Activated CD4-positive, alpha-beta memory T cell treated with anti-CD3 and anti-CD28 coated beads for 36 hours (primary cell): ENCODE data around the gene MICAL3. TPM values are rescaled to one million over a fixed set of nuclear protein-coding genes. Genes with fewer than 3 reads are reported as not detected.

Experiments
- CTCF ChIA-PET: fragments of 350-600 bp; sonication (Branson Sonifier 250); formaldehyde crosslinking; loops from one replicate; lab custom pipeline; 2021; ENCODE audit warnings: antibody characterized with exemption, inconsistent platforms; lab: Charles Lee
- POLR2A ChIA-PET: fragments of 350-600 bp; sonication (Branson Sonifier 250); formaldehyde crosslinking; loops from one replicate; lab custom pipeline; 2021; ENCODE audit warnings: antibody characterized with exemption; lab: Charles Lee
- DNase-seq: peaks from one replicate; pipeline ENCODE4 v3.0.0-alpha.2; 2020
- H3K27ac Mint-ChIP-seq: one replicate; pipeline ENCODE4 v1.8.0; 2021; ENCODE audit warnings: mixed read lengths
- H3K27me3 Mint-ChIP-seq: one replicate; pipeline ENCODE4 v1.8.0; 2021; ENCODE audit warnings: mixed read lengths
- H3K36me3 Mint-ChIP-seq: one replicate; pipeline ENCODE4 v1.8.0; 2021; ENCODE audit warnings: mixed read lengths
- H3K4me1 Mint-ChIP-seq: one replicate; pipeline ENCODE4 v1.8.0; 2021; ENCODE audit warnings: low read depth, mixed read lengths
- H3K4me3 Mint-ChIP-seq: one replicate; pipeline ENCODE4 v1.8.0; 2021; ENCODE audit warnings: mild to moderate bottlenecking, mixed read lengths
- H3K9me3 Mint-ChIP-seq: one replicate; pipeline ENCODE4 v1.8.0; 2021; ENCODE audit warnings: mixed read lengths
- intact Hi-C: fragments of 100-400 bp; cut with micrococcal nuclease; formaldehyde crosslinking; loops from one replicate; pipeline ENCODE4 v1.15.1; 2023
- total RNA-seq, 2 experiments: library from RNA; stranded (reverse); gene quantifications; one replicate each; pipeline ENCODE4 v1.2.3, GENCODE V29; 2021

MICAL3 gene
- total RNA-seq, 2 experiments from 2014 or later = 29.7 to 37.2 TPM

DNA sequence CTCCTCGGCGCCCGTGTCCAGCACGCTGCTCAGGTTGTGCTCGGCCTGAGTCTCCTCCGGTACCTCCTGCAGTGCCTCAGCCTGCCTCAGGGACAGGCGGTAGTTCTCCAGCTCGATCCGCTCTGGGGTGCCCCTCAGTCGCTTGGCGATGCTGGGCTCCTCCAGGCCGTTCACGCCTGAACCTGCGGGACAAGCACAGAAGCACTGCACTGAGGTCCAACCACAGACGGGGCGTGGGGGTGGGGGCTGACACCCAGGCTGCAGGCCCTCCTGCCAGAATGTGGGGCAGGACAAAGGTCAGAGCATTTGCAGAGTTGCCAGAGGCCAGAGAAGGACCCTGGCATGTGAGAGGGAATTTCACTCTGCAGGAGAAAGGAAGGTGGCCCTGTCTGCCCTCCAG lies 182.5 kb downstream of the MICAL3 start:
- Mint-ChIP-seq H3K36me3 (peaks cover 5% of the 10 kb centered on the region), H3K4me3 (no peak overlapping the region), H3K27me3 (no peaks in the 10 kb centered on the region), H3K9me3 (no peaks in the 10 kb centered on the region), H3K4me1 (peaks cover 10% of the 10 kb centered on the region), H3K27ac (no peak overlapping the region)
- intact Hi-C loops = no loop called here
- no peak for DNase-seq
- CTCF ChIA-PET = no interaction called here
- POLR2A ChIA-PET = no interaction called here

- intact Hi-C loops = loop anchor here (10.0 kb wide), 1 partner anchor 94 kb away; no protein-coding TSS in a partner anchor
- Mint-ChIP-seq H3K27ac (no peak overlapping the region), H3K4me3 (no peak overlapping the region), H3K36me3 (peaks cover 5% of the 10 kb centered on the region), H3K9me3 (no peaks in the 10 kb centered on the region), H3K27me3 (no peaks in the 10 kb centered on the region), H3K4me1 (peaks cover 10% of the 10 kb centered on the region)
- DNase-seq = no peak
- POLR2A ChIA-PET = no interaction called here
- CTCF ChIA-PET = interaction anchor here (1.0 to 1.2 kb wide), 2 partner anchors 8 to 238 kb away, joined by 3 read pairs; no protein-coding TSS in a partner anchor
Observed at GRCh38 chr22:17838180-17838865, 186.0 kb downstream of the MICAL3 start.

DNA sequence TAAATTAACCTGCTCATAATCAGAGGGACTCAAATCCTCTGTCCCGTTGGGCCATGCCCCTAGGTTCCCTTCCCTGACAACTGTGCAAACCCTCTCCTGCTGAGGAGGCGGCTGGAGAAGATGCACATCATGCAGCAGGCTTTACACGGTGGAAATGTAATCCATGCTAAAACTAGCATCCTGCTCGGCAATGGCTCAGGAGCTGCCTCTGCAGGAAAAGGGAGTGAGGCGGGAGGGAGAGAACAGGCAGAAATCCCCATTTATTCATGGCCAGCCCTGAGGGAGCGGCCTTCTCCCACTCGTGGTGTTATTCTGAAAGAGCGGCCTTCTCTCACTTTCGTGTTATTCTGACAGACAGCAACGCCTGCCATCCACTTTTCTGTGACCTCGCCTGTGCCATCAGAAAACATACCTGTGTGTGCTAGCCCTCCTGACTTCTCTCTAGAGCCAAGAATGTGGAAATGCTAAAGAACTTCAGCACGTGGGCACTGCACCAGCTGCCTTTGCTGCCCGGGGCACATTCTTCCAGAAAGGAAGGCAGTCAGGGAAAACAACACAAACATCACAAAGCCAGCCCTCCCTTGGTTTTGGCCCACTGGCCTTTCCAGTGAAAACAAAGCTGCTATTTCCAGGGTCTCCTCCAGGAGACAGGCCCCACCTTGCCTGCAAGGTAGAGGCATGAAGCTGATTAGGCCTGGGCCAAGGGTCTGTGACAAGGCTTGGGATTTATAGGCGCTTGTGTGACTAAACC lies 187.2 kb downstream of the MICAL3 start:
- no peak for DNase-seq
- POLR2A ChIA-PET = interaction anchor here (0.6 kb wide), 1 partner anchor 211 kb away, joined by 3 read pairs; no protein-coding TSS in a partner anchor
- CTCF ChIA-PET = interaction anchor here (1.2 kb wide), 1 partner anchor 239 kb away, joined by 3 read pairs; no protein-coding TSS in a partner anchor
- H3K4me1 Mint-ChIP-seq = peaks cover 3% of the 10 kb centered on the region
- no peak overlapping the region for H3K4me3 Mint-ChIP-seq
- H3K27me3 Mint-ChIP-seq = no peaks in the 10 kb centered on the region
- H3K9me3 Mint-ChIP-seq = no peaks in the 10 kb centered on the region
- intact Hi-C loops = loop anchor here (10.0 kb wide), 1 partner anchor 92 kb away; no protein-coding TSS in a partner anchor
- H3K36me3 Mint-ChIP-seq = peaks cover 2% of the 10 kb centered on the region
- no peak overlapping the region for H3K27ac Mint-ChIP-seq

DNA sequence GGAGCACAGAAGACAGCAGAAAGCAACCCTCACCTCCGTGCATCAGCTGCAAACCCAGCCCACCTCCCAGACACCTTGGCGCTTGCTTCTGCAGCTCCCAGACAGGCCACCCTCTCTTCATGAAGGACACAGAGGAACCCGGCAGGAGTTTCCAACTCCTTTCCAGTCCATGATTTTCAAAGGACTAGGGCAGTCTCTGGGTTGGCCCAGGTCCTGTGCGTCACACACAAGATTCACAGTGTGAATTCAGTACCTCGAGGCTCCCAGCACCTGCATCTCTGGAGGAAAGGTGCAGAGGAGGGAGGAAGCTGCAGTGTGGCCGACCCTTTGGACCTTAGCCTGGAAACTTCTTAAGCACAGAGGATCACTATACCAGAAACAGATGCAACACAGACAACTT lies 189.1 kb downstream of the MICAL3 start:
- Mint-ChIP-seq H3K4me1 (no peaks in the 10 kb centered on the region), H3K36me3 (no peaks in the 10 kb centered on the region), H3K4me3 (no peak overlapping the region), H3K27ac (no peak overlapping the region), H3K27me3 (no peaks in the 10 kb centered on the region), H3K9me3 (no peaks in the 10 kb centered on the region)
- CTCF ChIA-PET = interaction anchor here (7.9 kb wide), 1 partner anchor 240 kb away, joined by 210 read pairs; the partner anchor contains the start of gene PEX26
- POLR2A ChIA-PET = no interaction called here
- no peak for DNase-seq
- intact Hi-C loops = loop anchor here (10.0 kb wide), 1 partner anchor 90 kb away; no protein-coding TSS in a partner anchor

DNA sequence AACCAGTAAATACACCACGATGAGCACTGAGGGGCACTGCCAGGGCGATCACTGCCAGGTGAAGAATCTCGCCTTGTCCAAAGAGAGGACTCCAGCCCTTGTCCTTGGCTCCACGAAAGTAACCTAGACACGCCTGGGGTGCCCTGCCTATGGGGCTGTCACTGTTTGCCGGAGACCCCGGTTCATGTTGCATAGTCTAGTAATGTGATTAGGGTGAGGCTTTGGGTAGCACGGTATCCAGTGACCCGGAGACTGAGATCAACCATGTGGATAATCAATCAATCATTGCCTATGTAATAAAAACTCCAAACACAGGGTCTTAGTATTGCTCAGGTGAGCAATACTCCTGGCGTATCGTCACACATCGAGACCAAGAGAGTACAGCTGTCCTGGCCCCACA lies 190.9 kb downstream of the MICAL3 start:
- H3K27ac Mint-ChIP-seq = no peak overlapping the region
- H3K36me3 Mint-ChIP-seq = no peaks in the 10 kb centered on the region
- H3K4me3 Mint-ChIP-seq = no peak overlapping the region
- H3K27me3 Mint-ChIP-seq = no peaks in the 10 kb centered on the region
- intact Hi-C loops = loop anchor here (10.0 kb wide), 1 partner anchor 89 kb away; no protein-coding TSS in a partner anchor
- DNase-seq = no peak
- CTCF ChIA-PET = interaction anchor here (7.9 kb wide), 1 partner anchor 242 kb away, joined by 210 read pairs; the partner anchor contains the start of gene PEX26
- H3K4me1 Mint-ChIP-seq = no peaks in the 10 kb centered on the region
- POLR2A ChIA-PET = no interaction called here
- no peaks in the 10 kb centered on the region for H3K9me3 Mint-ChIP-seq

DNA sequence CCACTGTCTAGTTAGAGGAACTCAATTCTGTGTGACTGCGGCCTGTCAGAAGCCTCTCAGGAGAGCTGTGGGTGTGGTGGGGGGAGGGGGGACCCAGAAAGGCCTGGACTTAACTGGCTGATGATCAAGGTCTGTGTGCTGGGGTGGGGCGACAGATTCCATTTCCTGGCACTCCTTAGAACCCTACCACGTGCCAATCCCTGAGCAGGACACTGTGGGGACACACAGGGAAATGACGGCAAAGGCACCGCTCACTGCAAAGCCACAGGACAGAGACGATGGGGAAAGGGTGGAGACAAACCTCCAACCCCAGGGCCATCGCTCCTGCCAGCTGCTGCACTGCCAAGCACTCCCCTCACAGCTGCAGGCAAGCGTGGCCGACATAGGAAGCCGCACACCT lies 191.7 kb downstream of the MICAL3 start:
- no peaks in the 10 kb centered on the region for H3K36me3 Mint-ChIP-seq
- no peak overlapping the region for H3K4me3 Mint-ChIP-seq
- POLR2A ChIA-PET = no interaction called here
- H3K4me1 Mint-ChIP-seq = no peaks in the 10 kb centered on the region
- no peaks in the 10 kb centered on the region for H3K9me3 Mint-ChIP-seq
- CTCF ChIA-PET = interaction anchor here (7.9 kb wide), 1 partner anchor 243 kb away, joined by 210 read pairs; the partner anchor contains the start of gene PEX26
- intact Hi-C loops = loop anchor here (10.0 kb wide), 1 partner anchor 88 kb away; no protein-coding TSS in a partner anchor
- no peak for DNase-seq
- no peaks in the 10 kb centered on the region for H3K27me3 Mint-ChIP-seq
- no peak overlapping the region for H3K27ac Mint-ChIP-seq

DNA sequence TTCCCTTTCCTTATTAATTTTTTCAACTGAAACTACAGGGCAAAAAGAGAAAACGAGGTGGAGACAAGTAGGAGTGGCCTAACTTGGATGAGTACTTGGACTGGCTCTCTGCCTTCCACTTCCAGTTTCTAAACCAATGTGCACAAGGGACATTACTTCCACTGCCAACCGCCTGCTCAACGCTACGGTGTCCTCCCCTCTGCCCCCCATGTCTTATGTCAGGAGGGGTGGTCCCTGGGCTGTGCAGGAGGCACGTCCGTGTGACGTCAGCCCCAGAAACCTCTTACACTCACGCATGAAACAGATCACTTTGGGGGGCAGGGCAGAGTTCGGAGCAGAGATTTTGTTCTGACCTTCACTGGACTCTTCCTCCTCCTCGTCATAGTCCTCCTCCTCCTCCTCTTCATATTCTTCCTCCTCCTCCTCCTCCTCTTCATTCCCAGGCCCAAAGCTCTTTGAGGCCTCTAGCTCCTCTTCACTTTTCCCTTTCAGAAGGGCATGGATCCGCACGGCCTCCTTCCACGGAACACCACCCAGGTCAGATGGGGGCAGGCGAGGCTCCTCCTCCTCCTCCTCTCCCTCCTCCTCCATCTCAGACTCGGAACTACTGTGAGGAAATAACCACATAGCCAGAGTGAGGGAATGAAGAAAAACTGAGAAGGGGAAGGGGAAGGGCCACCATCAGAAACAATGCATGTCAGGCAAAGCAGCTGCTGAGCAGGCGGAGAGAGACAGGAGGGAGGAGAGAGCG lies 192.7 kb downstream of the MICAL3 start:
- POLR2A ChIA-PET = no interaction called here
- no peaks in the 10 kb centered on the region for H3K9me3 Mint-ChIP-seq
- DNase-seq = no peak
- no peaks in the 10 kb centered on the region for H3K27me3 Mint-ChIP-seq
- peaks cover 3% of the 10 kb centered on the region for H3K36me3 Mint-ChIP-seq
- H3K4me1 Mint-ChIP-seq = no peaks in the 10 kb centered on the region
- intact Hi-C loops = loop anchor here (10.0 kb wide), 1 partner anchor 87 kb away; no protein-coding TSS in a partner anchor
- CTCF ChIA-PET = interaction anchor here (2.0 to 7.9 kb wide), 2 partner anchors 46 to 244 kb away, joined by 11 to 210 read pairs; partner anchors contain the start of gene PEX26
- no peak overlapping the region for H3K4me3 Mint-ChIP-seq
- no peak overlapping the region for H3K27ac Mint-ChIP-seq

- no peaks in the 10 kb centered on the region for H3K4me1 Mint-ChIP-seq
Observed at GRCh38 chr22:17830043-17830961, 194.1 kb downstream of the MICAL3 start.

GRCh38 chr22:17829695-17830042 lies 194.7 kb downstream of the MICAL3 start:
- ChIA-PET POLR2A (interaction anchor here (0.6 to 1.0 kb wide), 2 partner anchors 21 to 246 kb away, joined by 3 read pairs; no protein-coding TSS in a partner anchor), CTCF (interaction anchor here (1.0 to 7.9 kb wide), 20 partner anchors 8 to 320 kb away, joined by 3 to 210 read pairs (median 8); partner anchors contain the start of genes MICAL3, PEX26 and USP18)
- H3K36me3 Mint-ChIP-seq = peaks cover 3% of the 10 kb centered on the region
- H3K27ac Mint-ChIP-seq = no peak overlapping the region
- intact Hi-C loops = loop anchor here (1.0 to 10.0 kb wide), 3 partner anchors 85 to 247 kb away; partner anchors contain the start of gene MICAL3
- H3K4me1 Mint-ChIP-seq = no peaks in the 10 kb centered on the region
- no peak overlapping the region for H3K4me3 Mint-ChIP-seq
- no peak for DNase-seq
- no peaks in the 10 kb centered on the region for H3K9me3 Mint-ChIP-seq
- no peaks in the 10 kb centered on the region for H3K27me3 Mint-ChIP-seq

More at GRCh38 chr22:17830043-17830961, 194.1 kb downstream of the MICAL3 start:
- intact Hi-C loops = loop anchor here (1.0 to 10.0 kb wide), 3 partner anchors 86 to 246 kb away; partner anchors contain the start of gene MICAL3
- peak; percentile 88 for DNase-seq
- H3K27me3 Mint-ChIP-seq = no peaks in the 10 kb centered on the region
- no peaks in the 10 kb centered on the region for H3K9me3 Mint-ChIP-seq
- ChIA-PET CTCF (interaction anchor here (0.6 to 7.9 kb wide), 33 partner anchors 9 to 320 kb away, joined by 3 to 210 read pairs (median 4); partner anchors contain the start of genes MICAL3, PEX26 and USP18), POLR2A (interaction anchor here (0.6 to 1.0 kb wide), 3 partner anchors 17 to 246 kb away, joined by 3 read pairs; no protein-coding TSS in a partner anchor)
- H3K36me3 Mint-ChIP-seq = peaks cover 3% of the 10 kb centered on the region
- no peak overlapping the region for H3K4me3 Mint-ChIP-seq
- no peak overlapping the region for H3K27ac Mint-ChIP-seq

DNA sequence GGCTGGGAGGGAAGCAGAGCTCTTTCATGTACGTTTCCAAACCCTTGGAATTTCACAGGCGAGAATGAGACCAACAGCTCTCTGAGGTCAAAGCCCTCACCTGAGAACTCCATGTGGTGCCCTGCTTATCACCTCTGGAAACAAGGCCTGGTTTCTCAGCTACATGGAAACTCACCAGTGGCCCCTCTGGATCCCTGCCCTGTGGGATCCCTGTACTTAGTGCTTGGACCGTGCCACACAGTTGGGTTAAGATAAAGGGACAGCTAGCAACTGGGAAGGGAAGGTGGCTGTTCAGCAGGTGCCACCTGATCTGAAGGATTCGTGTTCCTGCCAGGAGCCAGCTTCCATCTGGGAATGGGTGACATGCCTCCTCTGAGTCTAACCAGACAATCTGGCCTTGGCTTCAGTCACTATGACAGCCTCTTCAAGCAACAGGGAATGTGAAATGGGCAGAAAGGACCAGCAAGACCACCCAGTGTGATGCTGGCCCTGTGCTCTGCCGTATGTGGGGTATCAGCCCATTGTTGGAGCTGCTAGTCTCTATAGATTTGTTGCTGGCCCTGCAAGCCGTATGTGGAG lies 195.8 kb downstream of the MICAL3 start:
- H3K4me3 Mint-ChIP-seq = no peak overlapping the region
- DNase-seq = no peak
- H3K9me3 Mint-ChIP-seq = no peaks in the 10 kb centered on the region
- H3K27ac Mint-ChIP-seq = no peak overlapping the region
- H3K27me3 Mint-ChIP-seq = no peaks in the 10 kb centered on the region
- H3K36me3 Mint-ChIP-seq = peaks cover 3% of the 10 kb centered on the region
- intact Hi-C loops = no loop called here
- ChIA-PET CTCF (interaction anchor here (0.8 to 7.9 kb wide), 5 partner anchors 85 to 247 kb away, joined by 3 to 210 read pairs (median 24); partner anchors contain the start of genes MICAL3 and PEX26), POLR2A (no interaction called here)
- H3K4me1 Mint-ChIP-seq = no peaks in the 10 kb centered on the region
